Stimulated activated CD8-positive, alpha-beta memory T cell treated with anti-CD3 and anti-CD28 coated beads, Interleukin-4, amount 100 ng/mL, for 4 hours (primary cell): ENCODE results near the gene OGN.

Experiments
- DNase-seq, 2 donors: peaks; one replicate each; pipeline ENCODE4 v3.0.0-alpha.2; 2020; ENCODE audit warnings: low read depth in 2 of 2, low spot score in 1 of 2

OGN gene

DNA sequence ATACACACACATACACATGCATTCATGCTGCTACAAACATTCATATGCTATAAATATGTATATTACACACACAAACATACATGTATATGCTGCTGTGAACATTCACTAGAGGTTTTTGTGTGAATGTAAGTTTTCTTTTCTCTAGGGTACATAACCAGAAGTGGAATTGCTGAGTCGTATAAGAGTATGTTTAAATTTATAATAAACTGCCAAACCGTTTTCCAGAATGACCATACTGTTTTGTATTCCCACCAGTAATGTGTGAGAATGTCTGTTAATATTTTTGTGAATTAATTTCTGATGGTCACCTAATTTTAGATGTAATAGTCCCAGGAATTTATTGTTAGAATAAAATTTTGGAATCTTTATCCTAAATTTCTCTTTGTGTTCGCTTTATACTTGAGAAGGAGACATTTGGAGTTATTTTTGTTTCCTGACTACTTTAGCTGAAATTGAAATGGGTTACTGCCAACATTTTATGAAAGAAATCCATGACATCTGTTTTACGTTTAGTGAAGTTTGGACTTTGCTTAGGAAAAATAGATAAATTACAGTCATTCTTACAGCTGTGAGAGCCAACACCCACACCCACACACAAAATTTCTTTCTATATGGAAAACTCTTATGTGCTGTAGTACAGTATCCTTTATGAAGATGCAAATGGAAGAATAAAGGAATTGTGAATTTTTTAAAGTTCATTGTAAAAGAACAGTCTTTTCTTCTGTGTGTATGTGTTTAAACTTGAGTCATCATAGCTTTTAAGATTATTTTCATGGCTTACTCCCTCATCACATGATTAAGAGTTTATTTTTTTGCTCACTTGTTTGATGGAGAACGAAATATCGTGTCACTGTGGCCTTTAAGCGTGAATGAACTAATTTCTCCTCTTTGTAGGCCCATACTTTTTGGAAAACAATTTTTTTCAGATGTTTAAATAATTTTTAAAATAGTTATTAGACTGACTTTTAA is 54.3 kb downstream of the OGN start:
- no peak for DNase-seq

DNA sequence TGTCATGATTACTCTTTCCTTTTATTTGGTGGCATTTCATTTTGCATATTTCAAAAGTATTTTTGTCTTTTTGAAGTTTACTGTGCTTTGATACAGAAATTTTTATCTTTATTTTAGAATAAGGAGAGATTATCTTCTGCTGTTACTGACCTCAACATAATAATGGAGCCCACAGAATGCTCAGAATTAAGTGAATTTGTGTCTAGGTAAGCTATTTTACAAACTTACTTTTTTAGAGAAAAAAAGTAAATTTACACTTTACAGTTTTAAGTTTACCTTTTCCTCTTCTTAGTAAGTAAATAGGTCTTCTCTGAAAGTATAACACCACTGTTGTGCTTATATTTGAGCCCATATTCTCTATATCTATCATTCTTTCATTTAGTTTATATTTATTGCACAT is 58.8 kb downstream of the OGN start:
- no peak for DNase-seq

DNA sequence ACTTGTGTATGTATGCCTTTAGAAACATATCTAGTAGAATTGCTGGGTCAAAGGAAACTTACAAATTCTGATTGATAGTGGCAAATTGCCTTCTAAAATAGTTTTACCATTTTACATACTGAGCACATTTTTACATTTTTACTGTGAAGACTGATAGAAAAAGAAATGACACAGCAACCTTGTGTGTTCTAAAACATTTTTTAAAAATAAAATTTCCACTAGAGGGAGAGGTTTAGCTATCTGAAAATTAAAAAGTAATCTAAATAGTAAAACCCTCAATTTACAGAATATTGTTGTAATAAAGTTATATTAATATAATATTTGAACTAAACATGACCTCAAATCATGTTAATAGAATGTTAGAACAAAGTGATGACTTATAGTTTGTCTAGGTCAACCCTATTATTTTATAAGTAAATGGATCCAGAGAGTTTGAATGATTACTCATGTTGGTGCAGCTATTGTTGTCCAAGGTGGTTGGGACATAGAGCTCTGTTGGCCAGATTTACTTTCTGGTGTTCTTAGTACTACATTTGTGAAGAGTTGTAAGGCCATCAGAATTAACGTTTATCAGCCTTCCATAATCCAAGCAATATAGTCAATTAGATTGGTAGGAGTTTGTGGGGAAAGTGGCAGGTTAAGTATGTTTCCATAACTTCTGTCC is 61.4 kb downstream of the OGN start:
- DNase-seq: no peak

DNA sequence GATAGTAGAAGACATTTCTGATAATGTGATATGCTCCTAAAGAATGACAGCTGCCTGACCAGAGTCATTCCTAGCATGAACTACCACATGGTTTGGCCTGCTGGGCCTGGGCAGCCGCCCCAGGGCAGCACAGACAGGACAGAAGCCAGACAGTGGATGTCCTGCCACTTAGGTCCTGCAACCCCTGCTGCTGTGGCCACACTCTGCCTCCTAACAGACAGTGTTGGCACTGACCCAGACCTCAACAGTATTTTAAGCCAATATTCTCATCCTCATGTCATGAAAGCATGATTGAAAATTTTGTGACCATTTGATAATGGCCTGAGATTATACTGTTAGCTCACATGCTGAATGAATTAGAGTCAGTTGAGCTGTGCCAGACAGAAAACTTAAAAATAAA is 62.8 kb downstream of the OGN start:
- no peak for DNase-seq

DNA sequence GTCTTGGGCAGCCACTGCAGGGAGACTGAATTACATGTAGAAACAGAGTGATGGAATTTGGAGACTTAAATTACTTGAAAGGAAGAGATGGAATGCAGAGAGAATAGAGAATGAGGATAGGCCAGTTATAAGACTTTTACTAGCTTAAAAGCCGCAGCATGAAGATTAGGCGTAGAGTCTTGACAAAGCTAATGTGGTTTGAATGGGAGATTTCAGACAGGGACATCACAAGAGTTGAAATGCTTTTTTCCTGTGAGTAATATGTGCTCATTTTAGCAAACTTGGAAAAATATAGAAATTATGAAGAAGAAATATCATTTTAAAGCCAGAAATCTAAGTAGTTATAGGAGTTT is 71.1 kb downstream of the OGN start:
- no peak for DNase-seq
